Osteoblast (primary cell): ENCODE data around the gene KDM4F. TPM values are rescaled to one million over a fixed set of nuclear protein-coding genes. Genes with fewer than 3 reads are reported as not detected.

Source experiments
- DNase-seq: peaks from one replicate; pipeline ENCODE4 v3.0.0; 2011; ENCODE audit warnings: low spot score, mixed read lengths; ENCODE audit not compliant: insufficient read length; ENCODE audit errors: missing footprints
- H2AFZ ChIP-seq: 2 replicates; pipeline ENCODE4 v1.6.0; 2011; ENCODE audit warnings: mild to moderate bottlenecking, low read length
- H3K27ac ChIP-seq: 2 replicates; pipeline ENCODE4 v1.5.1; 2011; ENCODE audit warnings: mild to moderate bottlenecking, low read depth, low read length, moderate library complexity
- H3K27me3 ChIP-seq: 2 replicates; pipeline ENCODE4 v1.6.0; 2012; ENCODE audit warnings: mild to moderate bottlenecking, control low read depth, inconsistent platforms, low read length, moderate library complexity; ENCODE audit not compliant: insufficient read depth
- H3K36me3 ChIP-seq: 2 replicates; pipeline ENCODE4 v1.5.1; 2011; ENCODE audit warnings: mild to moderate bottlenecking, low read length, control low read depth, moderate library complexity; ENCODE audit not compliant: insufficient read depth
- H3K4me1 ChIP-seq: 2 replicates; pipeline ENCODE4 v1.5.1; 2011; ENCODE audit warnings: mild to moderate bottlenecking, low read length, control low read depth, moderate library complexity; ENCODE audit not compliant: insufficient read depth
- H3K4me2 ChIP-seq: 2 replicates; pipeline ENCODE4 v1.6.0; 2011; ENCODE audit warnings: mild to moderate bottlenecking, low read length; ENCODE audit not compliant: insufficient read depth
- H3K4me3 ChIP-seq: fragments of 200-600 bp; sonication (generic); 3 replicates; pipeline ENCODE4 v1.5.1; 2012; ENCODE audit warnings: mild to moderate bottlenecking, low read length, inconsistent platforms; ENCODE audit not compliant: insufficient read depth
- H3K79me2 ChIP-seq: 2 replicates; pipeline ENCODE4 v1.6.0; 2012; ENCODE audit warnings: mild to moderate bottlenecking, low read length, control low read depth, inconsistent platforms; ENCODE audit not compliant: insufficient read depth
- H3K9me3 ChIP-seq: 2 replicates; pipeline ENCODE4 v1.5.1; 2011; ENCODE audit warnings: low read depth, low read length, control low read depth
- H4K20me1 ChIP-seq: 2 replicates; pipeline ENCODE4 v1.6.0; 2012; ENCODE audit warnings: mild to moderate bottlenecking, low read length, control low read depth; ENCODE audit not compliant: insufficient read depth
- CTCF ChIP-seq: IDR thresholded peaks from 2 replicates; pipeline ENCODE4 v1.5.1; 2011; ENCODE audit warnings: mild to moderate bottlenecking, low read depth, low read length, moderate library complexity; ENCODE audit errors: extremely low read depth
- total RNA-seq: library from RNA; depleted of rRNA; stranded (reverse); fragments of >200 nt; gene quantifications from 2 replicates; pipeline ENCODE4 v1.2.3, GENCODE V29; 2012

The KDM4F gene
- total RNA-seq, 1 donor, result not detected

- no peak for DNase-seq
- Histone ChIP-seq H3K79me2 (peaks cover 20% of the 10 kb centered on the region), H3K27me3 (no peaks in the 10 kb centered on the region), H3K4me1 (peaks cover 26% of the 10 kb centered on the region), H4K20me1 (no peaks in the 10 kb centered on the region), H3K9me3 (no peaks in the 10 kb centered on the region), H3K27ac (no peak overlapping the region), H3K4me3 (no peak overlapping the region), H3K4me2 (no peak overlapping the region), H3K36me3 (no peaks in the 10 kb centered on the region), H2AFZ (no peak overlapping the region)
- TF ChIP-seq CTCF, result no peak
These were observed 23.7 kb downstream of the KDM4F start for GRCh38 chr11:95072948-95073347.

- Histone ChIP-seq H3K4me1 (peaks cover 21% of the 10 kb centered on the region), H3K4me2 (no peak overlapping the region), H3K36me3 (no peaks in the 10 kb centered on the region), H3K79me2 (peaks cover 3% of the 10 kb centered on the region), H3K4me3 (no peak overlapping the region), H3K27ac (no peak overlapping the region), H3K27me3 (no peaks in the 10 kb centered on the region), H3K9me3 (no peaks in the 10 kb centered on the region), H2AFZ (no peak overlapping the region), H4K20me1 (no peaks in the 10 kb centered on the region)
- DNase-seq, result no peak
- TF ChIP-seq CTCF, result no peak
These were observed 25.8 kb downstream of the KDM4F start for GRCh38 chr11:95074792-95075563.

GRCh38 chr11:95076416-95076815, 27.2 kb downstream of the KDM4F start:
- Histone ChIP-seq H4K20me1 (no peaks in the 10 kb centered on the region), H3K4me1 (peaks cover 21% of the 10 kb centered on the region), H3K4me3 (peak overlapping the region; percentile 15), H3K79me2 (no peaks in the 10 kb centered on the region), H3K36me3 (no peaks in the 10 kb centered on the region), H3K9me3 (no peaks in the 10 kb centered on the region), H3K27ac (peak overlapping the region; percentile 43), H3K27me3 (no peaks in the 10 kb centered on the region), H3K4me2 (peak overlapping the region; percentile 48), H2AFZ (no peak overlapping the region)
- TF ChIP-seq CTCF, result no peak
- peak; percentile 69 for DNase-seq

- Histone ChIP-seq H3K9me3 (no peaks in the 10 kb centered on the region), H3K27ac (no peak overlapping the region), H2AFZ (no peak overlapping the region), H3K27me3 (no peaks in the 10 kb centered on the region), H3K4me1 (peaks cover 23% of the 10 kb centered on the region), H3K36me3 (no peaks in the 10 kb centered on the region), H3K79me2 (no peaks in the 10 kb centered on the region), H3K4me3 (no peak overlapping the region), H3K4me2 (no peak overlapping the region), H4K20me1 (no peaks in the 10 kb centered on the region)
- no peak for DNase-seq
- no peak for TF ChIP-seq CTCF
These were observed 27.8 kb downstream of the KDM4F start for GRCh38 chr11:95076981-95077380.
